PC-9 (cell line): ENCODE results near the gene PFKP. TPM values are rescaled to one million over a fixed set of nuclear protein-coding genes. Genes with fewer than 3 reads are reported as not detected.

Experiments
- BruUV-seq: library from RNA; stranded (reverse); fragments of 400-500 nt; replicated peaks from 2 replicates; lab custom pipeline; 2021; lab: Mats Ljungman, UMichigan
- CTCF ChIA-PET: fragments of 300-600 bp; sonication (Branson Sonifier 250); formaldehyde crosslinking; loops from one replicate; lab custom pipeline; 2022; ENCODE audit warnings: antibody characterized with exemption; lab: Charles Lee
- POLR2A ChIA-PET: fragments of 300-600 bp; sonication (Branson Sonifier 250); formaldehyde crosslinking; loops from one replicate; lab custom pipeline; 2022; ENCODE audit warnings: antibody characterized with exemption; ENCODE audit not compliant: unreplicated experiment; lab: Charles Lee
- DNase-seq, 2 experiments: peaks; one replicate each; pipeline versions ENCODE4 v3.0.0 to v3.0.0-alpha.2; 2015 to 2022; ENCODE audit warnings: mixed read lengths in 1 of 2
- H2AFZ ChIP-seq: fragments of 200-600 bp; sonication (generic); 2 replicates; pipeline ENCODE4 v1.8.1; 2017; ENCODE audit warnings: antibody characterized with exemption
- H3F3A ChIP-seq: fragments of 200-600 bp; sonication (generic); 2 replicates; pipeline ENCODE4 v1.8.1; 2017; ENCODE audit warnings: antibody characterized with exemption, mild to moderate bottlenecking, low read depth; ENCODE audit not compliant: insufficient read depth
- H3K27ac ChIP-seq: fragments of 200-600 bp; sonication (generic); 2 replicates; pipeline ENCODE4 v1.6.1; 2016; ENCODE audit warnings: mixed run types
- H3K27me3 ChIP-seq: fragments of 200-600 bp; sonication (generic); 2 replicates; pipeline ENCODE4 v1.6.1; 2016; ENCODE audit warnings: low read depth, mixed run types; ENCODE audit not compliant: insufficient read depth
- H3K36me3 ChIP-seq: fragments of 200-600 bp; sonication (generic); 2 replicates; pipeline ENCODE4 v1.6.1; 2016; ENCODE audit warnings: low read depth, mixed run types
- H3K4me1 ChIP-seq: fragments of 200-600 bp; sonication (generic); replicated peaks from 2 replicates; pipeline ENCODE4 v1.6.1; 2016; ENCODE audit warnings: mixed run types; ENCODE audit not compliant: insufficient read depth
- H3K4me2 ChIP-seq: fragments of 200-600 bp; sonication (generic); 2 replicates; pipeline ENCODE4 v1.6.1; 2017; ENCODE audit warnings: mixed run types
- H3K4me3 ChIP-seq: fragments of 200-600 bp; sonication (generic); 2 replicates; pipeline ENCODE4 v1.6.1; 2016; ENCODE audit warnings: mixed run types
- H3K79me2 ChIP-seq: fragments of 200-600 bp; sonication (generic); 2 replicates; pipeline ENCODE4 v1.6.1; 2017; ENCODE audit warnings: low read depth, mixed run types
- H3K9me2 ChIP-seq: fragments of 200-600 bp; sonication (generic); 2 replicates; pipeline ENCODE4 v1.8.1; 2017; ENCODE audit warnings: mild to moderate bottlenecking; ENCODE audit not compliant: insufficient read depth
- H3K9me3 ChIP-seq: fragments of 200-600 bp; sonication (generic); 2 replicates; pipeline ENCODE4 v1.8.1; 2016; ENCODE audit warnings: low read depth; ENCODE audit not compliant: insufficient read depth
- H4K20me1 ChIP-seq: fragments of 200-600 bp; sonication (generic); 2 replicates; pipeline ENCODE4 v1.8.1; 2017; ENCODE audit not compliant: insufficient read depth
- CTCF ChIP-seq: fragments of 200-600 bp; sonication (generic); conservative IDR thresholded peaks from 2 replicates; pipeline ENCODE4 v1.6.1; 2017; ENCODE audit warnings: mixed run types, antibody characterized with exemption, mild to moderate bottlenecking, moderate library complexity
- EZH2 ChIP-seq: fragments of 200-600 bp; sonication (generic); IDR thresholded peaks from 2 replicates; pipeline ENCODE4 v1.8.0; 2017; ENCODE audit warnings: antibody characterized with exemption, low read depth
- intact Hi-C: fragments of 100-400 bp; cut with micrococcal nuclease; formaldehyde crosslinking; loops from one replicate; pipeline ENCODE4 v1.10.0; 2022; ENCODE audit not compliant: unreplicated experiment
- total RNA-seq: library from RNA; stranded (reverse); gene quantifications from 2 replicates; pipeline ENCODE4 v1.2.3, GENCODE V29; 2021

Gene PFKP
- total RNA-seq, 1 experiment from 2014 or later, result 234 TPM

DNA sequence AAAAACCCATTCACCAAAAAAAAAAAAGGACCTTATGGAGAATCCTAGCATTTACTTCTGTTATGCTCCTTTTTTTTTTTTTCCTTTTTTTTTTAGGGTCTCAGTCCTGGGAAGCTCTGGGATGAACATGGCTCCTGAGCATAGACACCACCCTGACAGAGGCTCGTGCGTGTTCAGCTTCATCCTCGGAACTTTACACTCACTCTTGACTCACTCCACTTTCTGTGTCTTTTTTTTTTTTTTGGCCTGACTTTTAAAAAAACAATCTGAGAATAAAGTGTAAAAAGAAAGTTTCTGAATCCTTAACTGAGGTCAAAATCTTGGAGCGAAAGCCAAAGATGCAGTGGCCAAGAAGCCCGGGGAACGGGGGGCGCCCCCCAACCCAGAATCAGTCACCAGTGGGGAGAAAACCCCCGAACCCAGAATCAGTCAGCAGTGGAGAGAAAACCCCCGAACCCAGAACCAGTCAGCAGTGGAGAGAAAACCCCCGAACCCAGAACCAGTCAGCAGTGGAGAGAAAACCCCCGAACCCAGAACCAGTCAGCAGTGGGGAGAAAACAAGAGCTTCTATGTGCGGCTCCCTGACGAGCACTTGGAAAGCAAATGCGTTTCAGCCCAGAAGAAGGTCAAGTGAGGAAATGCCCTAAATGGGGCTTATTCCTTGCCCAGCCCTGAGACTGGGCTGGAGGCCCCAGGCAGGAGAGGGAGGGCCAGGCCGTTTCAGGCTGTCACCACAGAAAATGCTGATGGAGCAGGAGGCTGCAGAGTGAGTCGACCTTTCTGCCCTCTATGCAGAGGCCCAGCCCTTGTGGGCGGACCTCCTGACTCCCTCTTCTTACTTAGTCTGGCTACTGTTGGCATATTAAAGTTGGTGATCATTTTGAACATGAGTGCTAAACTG is 19.0 kb upstream of the PFKP start:
- ChIA-PET POLR2A (no interaction called here), CTCF (no interaction called here)
- no peak overlapping the region for H3K4me2 ChIP-seq
- no peaks in the 10 kb centered on the region for H3K36me3 ChIP-seq
- no peaks in the 10 kb centered on the region for H3K27me3 ChIP-seq
- H3K9me2 ChIP-seq, result no peaks in the 10 kb centered on the region
- no peak for TF ChIP-seq CTCF
- no peak for TF ChIP-seq EZH2
- DNase-seq, result no peak
- H3K27ac ChIP-seq, result no peak overlapping the region
- no peak overlapping the region for H2AFZ ChIP-seq
- H3K9me3 ChIP-seq, result no peaks in the 10 kb centered on the region
- H3F3A ChIP-seq, result peaks cover 24% of the 10 kb centered on the region
- peaks cover 36% of the 10 kb centered on the region for H3K4me1 ChIP-seq
- BruUV-seq, result no TSS peak
- intact Hi-C loops, result loop anchor here (5.0 to 10.0 kb wide), 2 partner anchors 124 to 1934 kb away; partner anchors contain the start of gene PITRM1
- H3K79me2 ChIP-seq, result no peaks in the 10 kb centered on the region
- H3K4me3 ChIP-seq, result no peak overlapping the region
- H4K20me1 ChIP-seq, result no peaks in the 10 kb centered on the region

DNA sequence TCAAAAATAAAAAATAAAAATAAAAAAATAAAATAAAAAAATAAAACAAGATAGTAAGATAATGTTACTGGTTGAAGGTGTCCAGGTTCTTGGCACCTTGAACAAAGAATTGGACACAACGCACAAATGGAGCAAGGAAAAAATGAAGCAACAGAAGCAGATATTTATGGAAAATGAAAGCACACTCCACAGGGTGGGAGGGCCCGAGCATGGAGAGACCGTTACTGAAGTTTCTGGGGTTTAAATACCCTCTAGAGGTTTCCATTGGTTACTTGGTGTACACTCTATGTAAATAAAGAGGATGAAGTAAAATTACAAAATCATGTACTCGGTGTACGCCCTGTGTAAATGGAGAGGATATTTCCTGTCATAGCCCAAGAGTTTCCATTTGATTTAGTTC is 15.7 kb upstream of the PFKP start:
- H3K27ac ChIP-seq, result no peak overlapping the region
- no peaks in the 10 kb centered on the region for H3K79me2 ChIP-seq
- H3F3A ChIP-seq, result peaks cover 5% of the 10 kb centered on the region
- no TSS peak for BruUV-seq
- intact Hi-C loops, result no loop called here
- no peak overlapping the region for H2AFZ ChIP-seq
- H3K9me3 ChIP-seq, result no peaks in the 10 kb centered on the region
- ChIA-PET POLR2A (no interaction called here), CTCF (no interaction called here)
- H3K36me3 ChIP-seq, result no peaks in the 10 kb centered on the region
- H3K4me3 ChIP-seq, result no peak overlapping the region
- TF ChIP-seq CTCF (no peak), EZH2 (no peak)
- H3K27me3 ChIP-seq, result no peaks in the 10 kb centered on the region
- no peak for DNase-seq
- H4K20me1 ChIP-seq, result no peaks in the 10 kb centered on the region
- no peaks in the 10 kb centered on the region for H3K9me2 ChIP-seq
- no peak overlapping the region for H3K4me2 ChIP-seq
- peaks cover 13% of the 10 kb centered on the region for H3K4me1 ChIP-seq

GRCh38 chr10:3053155-3053554 is 14.2 kb upstream of the PFKP start:
- Histone ChIP-seq H2AFZ (no peak overlapping the region), H3K27ac (no peak overlapping the region), H3K9me2 (no peaks in the 10 kb centered on the region), H3K4me1 (no peaks in the 10 kb centered on the region; the same call in 1 of the 2 replicates), H3K4me2 (no peak overlapping the region), H3K4me3 (no peak overlapping the region), H3K27me3 (no peaks in the 10 kb centered on the region), H4K20me1 (no peaks in the 10 kb centered on the region), H3K36me3 (no peaks in the 10 kb centered on the region), H3F3A (no peaks in the 10 kb centered on the region), H3K79me2 (no peaks in the 10 kb centered on the region), H3K9me3 (no peaks in the 10 kb centered on the region)
- CTCF ChIA-PET, result no interaction called here
- intact Hi-C loops, result no loop called here
- TF ChIP-seq CTCF (no peak), EZH2 (no peak)
- BruUV-seq, result no TSS peak
- no peak for DNase-seq
- POLR2A ChIA-PET, result interaction anchor here (0.6 kb wide), 1 partner anchor 118 kb away, joined by 5 read pairs; no protein-coding TSS in a partner anchor
